Fibroblast of lung (primary cell): ENCODE data around the gene ARMC3. TPM values are rescaled to one million over a fixed set of nuclear protein-coding genes. Genes with fewer than 3 reads are reported as not detected.
"Not testable (repeated sequence)": the region's sequence is repeated elsewhere in the genome, so short reads cannot be mapped to it uniquely, and the experiment has no call there.

Experiments used
- DNase-seq, 2 donors: peaks; one replicate each; pipeline versions ENCODE4 v3.0.0 to v3.0.0-alpha.2; 2010; ENCODE audit warnings: low read depth in 2 of 2
- H2AFZ ChIP-seq: 2 replicates; pipeline ENCODE4 v1.5.1; 2012; ENCODE audit warnings: low read length, control low read depth, inconsistent platforms
- H3K27ac ChIP-seq: 2 replicates; pipeline ENCODE4 v1.5.1; 2011; ENCODE audit warnings: low read length, control low read depth; ENCODE audit not compliant: insufficient read depth
- H3K27me3 ChIP-seq: 2 replicates; pipeline ENCODE4 v1.5.1; 2011; ENCODE audit warnings: mild to moderate bottlenecking, low read length; ENCODE audit not compliant: control insufficient read depth, insufficient read depth
- H3K36me3 ChIP-seq: 2 replicates; pipeline ENCODE4 v1.5.1; 2011; ENCODE audit warnings: low read length; ENCODE audit not compliant: control insufficient read depth, insufficient read depth
- H3K4me1 ChIP-seq: 2 replicates; pipeline ENCODE4 v1.5.1; 2011; ENCODE audit warnings: low read length; ENCODE audit not compliant: control insufficient read depth, insufficient read depth; ENCODE audit errors: extremely low read depth
- H3K4me2 ChIP-seq: 2 replicates; pipeline ENCODE4 v1.5.1; 2011; ENCODE audit warnings: low read length, control low read depth; ENCODE audit not compliant: insufficient read depth; ENCODE audit errors: extremely low read depth
- H3K4me3 ChIP-seq, 4 experiments: fragments of 200-600 bp in 1 of 4; sonication (generic) in 1 of 4; replicated peaks in 1 of 4; 2 replicates each; pipeline ENCODE4 v1.5.1; 2011 to 2016; ENCODE audit warnings: low read length in 4 of 4, low read depth in 3 of 4, mild to moderate bottlenecking in 3 of 4, control low read depth in 2 of 4, inconsistent platforms in 1 of 4, mixed read lengths in 1 of 4; ENCODE audit not compliant: insufficient read depth in 1 of 4; ENCODE audit errors: control extremely low read depth in 1 of 4
- H3K79me2 ChIP-seq: 2 replicates; pipeline ENCODE4 v1.5.1; 2012; ENCODE audit warnings: mild to moderate bottlenecking, low read length, inconsistent platforms; ENCODE audit not compliant: control insufficient read depth, insufficient read depth
- H3K9ac ChIP-seq: 2 replicates; pipeline ENCODE4 v1.5.1; 2011; ENCODE audit warnings: mild to moderate bottlenecking, low read length, control low read depth; ENCODE audit not compliant: insufficient read depth
- H3K9me3 ChIP-seq: 2 replicates; pipeline ENCODE4 v1.5.1; 2012; ENCODE audit warnings: low read depth, low read length; ENCODE audit not compliant: control insufficient read depth, insufficient read depth
- H4K20me1 ChIP-seq: 2 replicates; pipeline ENCODE4 v1.5.1; 2011; ENCODE audit warnings: low read length; ENCODE audit not compliant: control insufficient read depth, insufficient read depth; ENCODE audit errors: extremely low read depth
- CTCF ChIP-seq, 2 donors: IDR thresholded peaks in 1 of 2; conservative IDR thresholded peaks in 1 of 2; 1 replicate in 1 of 2; 2 replicates in 1 of 2; pipeline ENCODE4 v1.5.1; 2011 to 2012; ENCODE audit warnings: low read length in 2 of 2, control low read depth in 1 of 2, inconsistent platforms in 1 of 2, low read depth in 1 of 2, mild to moderate bottlenecking in 1 of 2
- EZH2 ChIP-seq: IDR thresholded peaks from 2 replicates; pipeline ENCODE4 v1.5.1; 2012; ENCODE audit warnings: low read length, control low read depth, mild to moderate bottlenecking; ENCODE audit errors: missing control alignments
- polyA plus RNA-seq, 2 donors: library from polyadenylated mRNA; depleted of rRNA in 1 of 2; stranded (reverse) in 1 of 2; unstranded in 1 of 2; fragments of >200 nt; gene quantifications; 2 replicates each; pipeline ENCODE4 v1.2.1, GENCODE V29; 2011 to 2012; ENCODE audit warnings: missing spikeins in 1 of 2
- total RNA-seq: library from RNA; depleted of rRNA; stranded (reverse); fragments of >200 nt; gene quantifications from 2 replicates; pipeline ENCODE4 v1.2.1, GENCODE V29; 2014

The ARMC3 gene
- total and polyA plus RNA-seq, 2 donors (not counting 1 experiment from before 2014, with no cell fraction given) = not detected

GRCh38 chr10:22927166-22927565, 687 bp upstream of the ARMC3 start:
- H3K9me3 ChIP-seq = no peaks in the 10 kb centered on the region
- H2AFZ ChIP-seq = peak overlapping the region; percentile 65
- H3K79me2 ChIP-seq = no peaks in the 10 kb centered on the region
- no peak for DNase-seq
- no peaks in the 10 kb centered on the region for H3K36me3 ChIP-seq
- H3K4me1 ChIP-seq = no peaks in the 10 kb centered on the region
- H3K27ac ChIP-seq = no peak overlapping the region
- peak overlapping the region; percentile 70 for H3K4me2 ChIP-seq
- TF ChIP-seq CTCF (conservative IDR thresholded peaks at IDR 0.05 in 1 of 2, IDR thresholded peaks at IDR 0.05 in 1 of 2; ENCODE audit: low read depth in 1 of 2, low read length in 2 of 2) (no peak), EZH2 (no peak)
- H3K4me3 ChIP-seq = peak overlapping the region in 1 of 4 experiments; percentile 64
- no peaks in the 10 kb centered on the region for H4K20me1 ChIP-seq
- peaks cover 6% of the 10 kb centered on the region for H3K27me3 ChIP-seq
- no peak overlapping the region for H3K9ac ChIP-seq

- H3K4me3 ChIP-seq, H3K4me1 ChIP-seq, H3K9ac ChIP-seq, H3K27ac ChIP-seq, H3K4me2 ChIP-seq, H3K27me3 ChIP-seq, H3K36me3 ChIP-seq, H4K20me1 ChIP-seq, H2AFZ ChIP-seq, H3K79me2 ChIP-seq, H3K9me3 ChIP-seq, DNase-seq: not testable (repeated sequence)
Observed at GRCh38 chr10:22929053-22929452, 1.2 kb downstream of the ARMC3 start.

GRCh38 chr10:22931948-22932347, 4.1 kb downstream of the ARMC3 start:
- Histone ChIP-seq H2AFZ (no peak overlapping the region), H4K20me1 (no peaks in the 10 kb centered on the region), H3K9me3 (no peaks in the 10 kb centered on the region), H3K4me3 (no peak overlapping the region), H3K4me2 (no peak overlapping the region), H3K4me1 (no peaks in the 10 kb centered on the region), H3K9ac (no peak overlapping the region), H3K27me3 (peaks cover 6% of the 10 kb centered on the region), H3K27ac (no peak overlapping the region), H3K36me3 (no peaks in the 10 kb centered on the region), H3K79me2 (no peaks in the 10 kb centered on the region)
- peak; percentile 68 to 85 for DNase-seq
- no peak for TF ChIP-seq CTCF (conservative IDR thresholded peaks at IDR 0.05 in 1 of 2, IDR thresholded peaks at IDR 0.05 in 1 of 2; ENCODE audit: low read depth in 1 of 2, low read length in 2 of 2)
- TF ChIP-seq EZH2 = no peak
